Lower lobe of right lung (tissue), 2 donors: Measurements from ENCODE around the gene SRSF6. TPM values are rescaled to one million over a fixed set of nuclear protein-coding genes. Genes with fewer than 3 reads are reported as not detected.
"Not testable (repeated sequence)": the region's sequence is repeated elsewhere in the genome, so short reads cannot be mapped to it uniquely, and the experiment has no call there.

Source experiments
- ATAC-seq, 2 donors: fragments of 200-7000 bp; cut with Tn5 transposase; one replicate each; pipeline ENCODE4 v1.9.1; 2020 to 2022; ENCODE audit warnings: mild to moderate bottlenecking in 2 of 2, moderate library complexity in 2 of 2
- DNase-seq: peaks from one replicate; pipeline ENCODE4 v3.0.0-alpha.2; 2020
- H3K27ac ChIP-seq: fragments of 200-600 bp; one replicate; pipeline ENCODE4 v1.8.0; 2022
- H3K27me3 ChIP-seq: fragments of 200-600 bp; one replicate; pipeline ENCODE4 v1.8.0; 2022; ENCODE audit warnings: low read depth
- H3K36me3 ChIP-seq: fragments of 200-600 bp; one replicate; pipeline ENCODE4 v1.8.0; 2022; ENCODE audit warnings: mild to moderate bottlenecking
- H3K4me1 ChIP-seq: fragments of 200-600 bp; one replicate; pipeline ENCODE4 v1.8.0; 2022
- H3K4me3 ChIP-seq: fragments of 200-600 bp; one replicate; pipeline ENCODE4 v1.8.0; 2022; ENCODE audit warnings: mild to moderate bottlenecking
- H3K9me3 ChIP-seq: fragments of 200-600 bp; one replicate; pipeline ENCODE4 v1.8.0; 2022
- intact Hi-C: fragments of 100-400 bp; cut with DNase I; formaldehyde crosslinking; loops from one replicate; pipeline ENCODE4 v1.11.0; 2022
- total RNA-seq: library from RNA; stranded (reverse); fragmentation: NEBNext Ultra II Directional; extraction: Animal tissue kit (Norgen Biotek cat#: 25700); gene quantifications from one replicate; pipeline ENCODE4 v1.2.1, GENCODE V29; 2021
- TF ChIP-seq, protein P1 (sequence below): fragments of 200-600 bp; IDR thresholded peaks from one replicate; pipeline ENCODE4 v1.8.0; 2022; ENCODE audit warnings: antibody characterized with exemption, mild to moderate bottlenecking
- donor health status: DM: no; HTN: yes; CAD: no; lungs with severe emphysema.

Gene SRSF6
- total RNA-seq, 1 donor from 2014 or later: 145 TPM

DNA sequence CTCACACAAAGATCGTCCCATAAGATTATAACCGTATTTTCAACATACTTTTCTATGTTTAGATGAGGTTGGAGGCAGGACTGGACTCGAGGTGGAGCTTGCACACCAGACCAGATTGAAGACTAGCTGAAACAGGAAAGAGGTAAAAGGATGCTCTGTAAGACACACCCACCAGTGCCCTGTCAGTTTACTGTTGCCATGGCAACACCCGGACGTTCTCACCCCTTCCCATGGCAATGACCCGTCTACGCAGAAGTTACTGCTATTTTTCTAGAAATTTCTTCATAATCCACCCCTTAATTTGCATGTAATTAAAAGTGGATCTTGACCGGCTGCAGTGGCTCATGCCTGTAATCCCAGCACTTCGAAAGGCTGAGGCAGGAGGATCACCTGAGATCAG, 13.6 kb upstream of the SRSF6 start:
- ATAC-seq (no peak), DNase-seq (no peak)
- Histone ChIP-seq H3K4me3 (no peak overlapping the region), H3K36me3 (no peaks in the 10 kb centered on the region), H3K27me3 (peaks cover 26% of the 10 kb centered on the region), H3K27ac (no peak overlapping the region), H3K4me1 (no peaks in the 10 kb centered on the region), H3K9me3 (no peaks in the 10 kb centered on the region)
- intact Hi-C loops: no loop called here
- TF ChIP-seq, protein P1, sequence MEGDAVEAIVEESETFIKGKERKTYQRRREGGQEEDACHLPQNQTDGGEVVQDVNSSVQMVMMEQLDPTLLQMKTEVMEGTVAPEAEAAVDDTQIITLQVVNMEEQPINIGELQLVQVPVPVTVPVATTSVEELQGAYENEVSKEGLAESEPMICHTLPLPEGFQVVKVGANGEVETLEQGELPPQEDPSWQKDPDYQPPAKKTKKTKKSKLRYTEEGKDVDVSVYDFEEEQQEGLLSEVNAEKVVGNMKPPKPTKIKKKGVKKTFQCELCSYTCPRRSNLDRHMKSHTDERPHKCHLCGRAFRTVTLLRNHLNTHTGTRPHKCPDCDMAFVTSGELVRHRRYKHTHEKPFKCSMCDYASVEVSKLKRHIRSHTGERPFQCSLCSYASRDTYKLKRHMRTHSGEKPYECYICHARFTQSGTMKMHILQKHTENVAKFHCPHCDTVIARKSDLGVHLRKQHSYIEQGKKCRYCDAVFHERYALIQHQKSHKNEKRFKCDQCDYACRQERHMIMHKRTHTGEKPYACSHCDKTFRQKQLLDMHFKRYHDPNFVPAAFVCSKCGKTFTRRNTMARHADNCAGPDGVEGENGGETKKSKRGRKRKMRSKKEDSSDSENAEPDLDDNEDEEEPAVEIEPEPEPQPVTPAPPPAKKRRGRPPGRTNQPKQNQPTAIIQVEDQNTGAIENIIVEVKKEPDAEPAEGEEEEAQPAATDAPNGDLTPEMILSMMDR: no peak

DNA sequence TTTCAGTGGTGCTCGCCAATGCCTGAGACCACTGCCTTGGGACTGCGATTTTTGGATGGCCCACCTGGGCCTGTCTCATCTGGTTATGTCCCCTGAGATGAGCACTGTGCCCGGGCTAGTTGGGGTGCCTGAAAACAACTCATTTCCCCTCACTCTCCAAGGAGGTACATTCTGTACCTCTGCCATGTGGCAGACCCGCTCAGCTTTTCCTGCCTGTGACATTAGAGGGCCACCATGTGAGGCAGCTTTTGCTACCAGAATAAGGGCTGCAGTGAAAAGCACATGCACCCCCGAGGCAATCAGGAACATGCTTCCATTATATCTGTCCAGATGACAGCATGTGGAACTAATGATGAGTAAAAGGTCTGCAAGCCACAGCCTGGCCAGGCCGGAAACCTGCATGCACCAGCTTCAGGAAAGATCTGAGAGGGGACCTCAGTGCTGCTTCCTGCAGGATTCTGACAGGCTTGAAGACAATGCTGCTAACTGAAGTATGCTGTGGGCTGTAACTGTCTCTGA, 11.3 kb upstream of the SRSF6 start:
- ATAC-seq: no peak
- DNase-seq: no peak
- Histone ChIP-seq H3K27me3 (peaks cover 26% of the 10 kb centered on the region), H3K27ac (no peak overlapping the region), H3K9me3 (no peaks in the 10 kb centered on the region), H3K4me1 (no peaks in the 10 kb centered on the region), H3K36me3 (no peaks in the 10 kb centered on the region), H3K4me3 (no peak overlapping the region)
- TF ChIP-seq, protein P1: no peak
- intact Hi-C loops: no loop called here

- H3K4me1 ChIP-seq, H3K36me3 ChIP-seq, DNase-seq, H3K27ac ChIP-seq, ATAC-seq, H3K9me3 ChIP-seq, H3K4me3 ChIP-seq, intact Hi-C loops: not testable (repeated sequence)
- H3K27me3 ChIP-seq: peaks cover 13% of the 10 kb centered on the region
These were observed 9.3 kb upstream of the SRSF6 start for GRCh38 chr20:43448431-43448747.

GRCh38 chr20:43448748-43449535, 8.8 kb upstream of the SRSF6 start:
- TF ChIP-seq, protein P1: peak; percentile 61
- H3K4me1 ChIP-seq: no peaks in the 10 kb centered on the region
- intact Hi-C loops: no loop called here
- no peak overlapping the region for H3K4me3 ChIP-seq
- DNase-seq: no peak
- peak in 1 of 2 donors; percentile 62 for ATAC-seq
- H3K27ac ChIP-seq: no peak overlapping the region
- no peaks in the 10 kb centered on the region for H3K9me3 ChIP-seq
- H3K36me3 ChIP-seq: no peaks in the 10 kb centered on the region
- H3K27me3 ChIP-seq: peaks cover 13% of the 10 kb centered on the region

- no peak for ATAC-seq
- Histone ChIP-seq H3K27ac (no peak overlapping the region), H3K27me3 (peaks cover 7% of the 10 kb centered on the region), H3K4me3 (no peak overlapping the region), H3K36me3 (no peaks in the 10 kb centered on the region), H3K9me3 (no peaks in the 10 kb centered on the region), H3K4me1 (no peaks in the 10 kb centered on the region)
- intact Hi-C loops: no loop called here
- DNase-seq: no peak
- TF ChIP-seq, protein P1: no peak
These were observed 6.6 kb upstream of the SRSF6 start for GRCh38 chr20:43450841-43451799.
